Stimulated activated CD8-positive, alpha-beta memory T cell treated with anti-CD3 and anti-CD28 coated beads, Interleukin-2, amount 100 ng/mL, for 1 hour (primary cell): ENCODE results near the gene SLC25A1.

Source experiments
- DNase-seq, 2 donors: peaks; one replicate each; pipeline ENCODE4 v3.0.0-alpha.2; 2020; ENCODE audit warnings: low read depth in 2 of 2

Gene SLC25A1

DNA sequence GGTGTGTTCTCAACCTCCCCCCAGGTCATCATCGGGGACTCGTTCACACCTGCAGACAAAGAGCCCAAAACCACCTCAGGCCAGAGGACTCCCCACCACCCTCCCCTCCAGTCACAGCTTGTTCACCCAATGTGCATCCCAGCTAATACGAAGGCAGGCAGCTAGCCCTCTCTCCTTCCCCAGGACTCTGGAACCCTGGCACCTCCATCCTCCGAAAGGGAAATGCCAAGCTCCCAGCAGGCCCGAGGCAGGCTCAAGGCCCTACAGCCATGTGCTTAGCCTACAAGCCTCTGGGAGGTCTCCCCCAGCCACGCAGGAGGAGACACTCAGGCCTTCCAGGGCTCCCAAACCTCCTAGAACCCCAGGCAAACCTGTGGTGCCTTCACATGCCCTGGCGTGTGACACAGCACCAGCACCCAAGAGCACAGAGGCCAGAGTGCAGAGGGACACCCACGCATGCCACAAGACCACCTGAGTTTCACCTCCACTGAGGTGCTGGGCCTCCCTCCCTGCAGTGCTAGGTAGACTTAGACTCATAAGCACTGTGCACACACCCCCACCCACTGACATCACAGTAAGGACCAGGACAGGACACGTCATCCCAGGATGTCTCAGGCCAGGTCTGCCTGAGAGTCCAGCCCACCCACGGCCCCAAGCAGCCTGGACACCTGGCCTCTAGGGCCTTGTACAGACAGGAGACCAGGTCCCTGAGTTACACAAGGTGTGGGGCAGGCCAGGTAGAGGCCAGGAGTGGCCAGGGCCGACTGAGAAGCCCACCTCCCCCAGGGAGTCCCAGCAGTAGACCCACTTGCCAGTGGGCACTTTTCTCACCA is 40.9 kb downstream of the SLC25A1 start:
- DNase-seq = no peak

DNA sequence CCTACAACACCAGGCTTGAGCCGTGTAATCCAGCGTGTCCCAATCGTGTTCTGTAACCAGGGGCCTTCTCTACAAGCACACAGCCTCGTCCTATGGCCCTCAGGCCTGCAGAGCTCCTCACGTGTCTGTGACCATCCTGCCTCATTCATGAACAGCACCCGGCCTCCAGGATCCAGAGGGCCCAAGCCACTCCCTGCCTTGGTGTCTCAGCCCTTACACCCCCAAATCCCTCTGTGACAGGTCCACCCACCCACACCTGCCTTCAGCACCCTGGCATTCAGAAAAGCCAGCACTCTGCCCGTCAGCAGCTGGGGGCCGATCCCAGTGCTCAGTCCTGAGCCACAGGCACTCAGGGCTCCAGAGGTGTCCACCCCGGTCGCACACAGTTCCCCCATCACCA is 41.6 kb downstream of the SLC25A1 start:
- no peak for DNase-seq

DNA sequence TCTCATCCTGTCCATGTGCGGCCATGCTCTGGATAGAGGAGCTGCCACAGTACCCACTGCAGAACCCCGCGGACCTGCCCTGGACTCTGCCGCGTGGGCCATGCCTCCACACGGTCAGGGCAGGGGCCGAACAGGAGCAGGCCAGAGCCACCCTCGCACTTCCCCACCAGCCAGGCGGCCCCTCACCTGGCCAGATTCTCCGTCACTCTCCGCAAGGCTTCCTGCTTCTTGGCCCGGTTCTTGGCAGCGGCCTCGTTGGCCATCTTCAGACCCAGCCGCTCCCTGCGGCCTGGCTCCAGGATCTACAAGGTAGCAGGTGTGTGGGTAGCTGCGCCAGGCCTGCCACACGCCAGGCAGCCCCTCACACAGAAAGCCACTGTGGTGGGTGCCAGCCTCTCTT is 43.7 kb downstream of the SLC25A1 start:
- DNase-seq = no peak

DNA sequence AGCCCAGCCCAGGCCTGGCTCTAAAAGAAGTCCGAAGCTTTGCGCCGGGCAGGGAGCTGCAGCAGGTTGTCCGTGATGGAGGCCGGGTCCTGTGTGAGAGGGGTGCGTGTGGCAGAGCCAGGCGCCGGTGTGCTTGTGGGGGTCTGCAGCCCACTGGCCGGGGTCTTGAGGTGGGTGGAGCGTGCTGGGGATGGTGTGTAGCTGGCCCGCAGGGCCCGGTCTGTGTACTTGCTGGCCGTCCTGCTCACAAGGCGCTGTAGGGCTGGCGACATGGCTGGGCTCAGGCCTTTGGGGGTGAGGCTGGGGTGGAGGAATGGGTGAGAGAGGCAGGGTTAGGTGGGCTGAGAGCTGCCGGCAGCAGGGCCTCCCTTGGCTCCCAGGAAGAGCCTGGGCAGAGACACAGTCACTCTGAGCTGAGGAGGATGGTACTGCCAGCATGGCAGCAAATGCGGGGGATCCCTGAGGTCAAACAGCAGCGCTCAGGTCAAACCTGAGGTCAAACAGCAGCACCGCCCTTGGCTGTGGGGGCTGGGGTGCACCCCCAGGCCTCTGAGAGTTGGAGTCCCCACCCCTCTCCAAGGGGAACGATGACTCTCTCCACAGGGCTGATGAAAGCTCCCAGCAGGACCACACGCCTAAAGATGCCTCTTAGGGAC is 44.2 kb downstream of the SLC25A1 start:
- no peak for DNase-seq

DNA sequence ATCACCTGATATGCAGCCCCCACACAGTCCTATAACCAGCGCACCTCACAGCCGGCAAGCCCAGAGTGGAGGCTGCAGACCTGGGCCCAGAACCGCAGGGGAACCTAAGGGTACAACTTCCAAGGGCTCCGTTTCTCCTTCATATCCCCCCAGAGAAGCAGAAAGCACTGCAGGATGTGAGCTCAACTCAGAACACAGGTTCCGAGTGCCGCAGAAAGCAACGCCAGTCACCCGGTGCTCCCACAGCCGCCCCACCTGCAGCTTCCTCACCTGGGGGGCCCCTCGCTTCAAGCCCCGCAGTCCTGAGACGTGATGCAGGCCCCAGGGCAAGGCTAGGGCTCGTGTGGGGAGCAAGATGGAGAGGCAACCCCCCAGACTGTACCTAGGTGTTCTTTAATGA is 45.0 kb downstream of the SLC25A1 start:
- no peak for DNase-seq

DNA sequence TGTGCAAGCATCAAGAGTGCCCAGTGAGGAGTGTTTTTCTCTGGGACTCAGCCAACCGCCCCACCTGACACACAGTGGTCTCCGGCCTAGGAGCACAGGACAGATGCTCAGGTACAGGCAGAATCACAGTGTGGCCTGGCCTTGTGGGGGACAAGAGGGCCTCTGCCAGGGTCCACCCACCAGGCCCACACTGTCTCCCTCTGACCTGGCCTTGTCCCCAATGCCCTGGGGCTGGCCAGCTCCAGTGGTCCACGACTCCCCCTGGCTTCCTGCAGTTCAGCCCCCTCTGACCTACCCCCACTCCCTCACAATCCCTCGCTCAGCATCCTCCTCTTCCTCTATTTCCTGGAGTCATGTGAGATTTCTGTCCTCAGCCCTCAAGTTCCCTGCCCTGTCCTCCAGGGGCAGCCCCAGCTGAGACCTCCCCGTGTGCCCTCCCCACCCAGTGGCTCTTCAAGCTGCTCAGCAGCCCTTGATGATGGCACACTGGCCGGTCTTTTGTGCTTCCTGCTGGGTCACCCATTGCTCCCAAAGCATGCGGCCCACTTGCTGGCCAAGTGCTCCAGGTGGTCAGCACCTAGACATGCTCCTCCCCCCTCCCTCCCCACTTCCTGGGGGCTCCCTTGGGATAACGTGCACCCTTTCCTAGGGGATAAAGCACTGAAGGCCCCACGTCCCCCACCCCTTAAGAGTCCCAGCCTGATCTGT is 45.7 kb downstream of the SLC25A1 start:
- DNase-seq = no peak

DNA sequence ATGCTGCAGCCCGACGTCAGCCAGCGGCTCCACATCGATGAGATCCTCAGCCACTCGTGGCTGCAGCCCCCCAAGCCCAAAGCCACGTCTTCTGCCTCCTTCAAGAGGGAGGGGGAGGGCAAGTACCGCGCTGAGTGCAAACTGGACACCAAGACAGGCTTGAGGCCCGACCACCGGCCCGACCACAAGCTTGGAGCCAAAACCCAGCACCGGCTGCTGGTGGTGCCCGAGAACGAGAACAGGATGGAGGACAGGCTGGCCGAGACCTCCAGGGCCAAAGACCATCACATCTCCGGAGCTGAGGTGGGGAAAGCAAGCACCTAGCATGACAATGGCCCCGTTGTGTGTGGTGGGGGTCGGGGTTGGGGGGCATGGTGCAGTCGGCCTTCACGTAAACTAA is 46.4 kb downstream of the SLC25A1 start:
- DNase-seq = no peak

DNA sequence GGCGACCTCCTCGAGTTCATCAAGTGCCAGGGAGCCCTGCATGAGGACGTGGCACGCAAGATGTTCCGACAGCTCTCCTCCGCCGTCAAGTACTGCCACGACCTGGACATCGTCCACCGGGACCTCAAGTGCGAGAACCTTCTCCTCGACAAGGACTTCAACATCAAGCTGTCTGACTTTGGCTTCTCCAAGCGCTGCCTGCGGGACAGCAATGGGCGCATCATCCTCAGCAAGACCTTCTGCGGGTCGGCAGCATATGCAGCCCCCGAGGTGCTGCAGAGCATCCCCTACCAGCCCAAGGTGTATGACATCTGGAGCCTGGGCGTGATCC is 46.9 kb downstream of the SLC25A1 start:
- no peak for DNase-seq

DNA sequence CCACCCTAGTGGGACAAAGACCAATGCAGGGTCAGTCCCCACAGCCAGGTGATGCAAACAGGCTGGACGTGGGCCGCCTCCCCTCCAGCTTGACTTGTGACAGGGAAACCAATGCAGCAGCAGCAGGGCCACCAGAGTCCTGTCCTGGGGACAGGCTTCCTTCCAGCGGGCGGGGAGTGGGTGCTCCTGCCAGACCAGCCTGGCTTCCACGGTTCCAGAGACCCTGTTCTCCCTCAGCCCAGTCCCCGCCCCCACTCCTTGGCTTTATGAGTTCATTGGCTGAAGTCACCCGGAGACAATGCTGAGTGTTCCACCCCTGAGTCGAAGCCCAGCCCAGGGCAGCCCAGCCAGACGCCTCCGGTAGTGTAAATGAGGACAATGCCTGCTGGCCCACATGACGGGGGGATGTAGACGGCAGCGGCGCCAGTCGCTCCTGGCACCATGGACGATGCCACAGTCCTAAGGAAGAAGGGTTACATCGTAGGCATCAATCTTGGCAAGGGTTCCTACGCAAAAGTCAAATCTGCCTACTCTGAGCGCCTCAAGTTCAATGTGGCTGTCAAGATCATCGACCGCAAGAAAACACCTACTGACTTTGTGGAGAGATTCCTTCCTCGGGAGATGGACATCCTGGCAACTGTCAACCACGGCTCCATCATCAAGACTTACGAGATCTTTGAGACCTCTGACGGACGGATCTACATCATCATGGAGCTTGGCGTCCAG is 47.4 kb downstream of the SLC25A1 start, which contains the start of gene TSSK2:
TSS of gene TSSK2 (plus strand) at position 350 of the 726 bp plus-strand sequence. CDS start at position 442, 92 bp downstream.
- no peak for DNase-seq

DNA sequence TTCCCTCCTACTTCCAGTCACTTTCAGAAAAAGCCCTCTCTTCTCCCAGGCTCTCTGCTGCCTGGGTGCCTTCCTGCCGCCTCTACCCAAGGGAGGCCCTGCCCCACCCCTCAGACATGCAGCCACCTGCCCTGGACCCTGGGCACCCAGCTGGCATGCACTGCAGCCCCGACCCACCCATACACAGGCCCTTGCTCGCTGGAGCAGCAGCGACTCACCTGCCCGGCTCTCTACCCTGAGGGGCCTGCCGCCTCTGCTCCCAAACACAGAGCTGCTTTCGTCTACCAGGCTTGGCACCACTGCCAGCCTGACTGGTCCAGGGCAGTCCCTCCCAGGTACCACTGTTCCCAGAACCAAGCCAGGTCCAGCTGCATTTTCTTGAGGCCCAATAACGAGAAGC is 48.7 kb downstream of the SLC25A1 start:
- DNase-seq = no peak

DNA sequence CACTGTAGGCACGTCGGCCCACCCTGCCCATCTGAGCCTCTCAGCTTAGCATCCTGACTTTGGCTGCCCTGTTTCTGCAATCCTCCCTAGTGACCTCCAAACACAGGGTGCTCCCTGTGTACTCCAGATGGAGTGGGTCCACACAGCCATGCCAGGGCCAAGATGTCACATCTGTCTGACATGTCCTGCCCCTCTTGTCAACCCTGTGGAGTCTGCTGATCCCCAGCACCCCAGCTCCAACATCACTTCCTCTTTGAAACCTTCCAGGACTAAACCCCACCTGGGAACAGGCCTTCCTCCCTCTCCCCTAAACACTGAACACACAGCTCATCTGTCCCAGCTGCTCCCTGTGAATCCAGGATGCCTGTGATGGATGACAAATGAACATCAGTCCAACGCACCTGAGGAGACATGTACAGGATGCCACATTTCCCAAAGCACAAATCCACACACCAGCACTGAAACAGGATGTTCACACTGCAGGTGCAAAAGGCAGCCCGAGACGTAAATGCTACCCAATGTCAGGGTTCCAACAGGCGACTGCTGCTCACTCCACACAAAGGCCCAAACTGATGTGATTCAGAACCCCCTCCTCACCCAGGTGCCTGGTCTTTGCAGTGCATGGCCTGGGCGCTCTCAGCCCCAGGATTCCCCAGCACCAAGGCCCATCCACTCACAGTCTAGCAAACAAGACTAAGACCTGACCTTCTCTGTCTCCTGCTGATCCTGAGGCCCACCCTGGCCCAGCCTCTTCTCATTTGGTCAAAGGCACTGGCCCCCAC is 49.4 kb downstream of the SLC25A1 start:
- DNase-seq = no peak

DNA sequence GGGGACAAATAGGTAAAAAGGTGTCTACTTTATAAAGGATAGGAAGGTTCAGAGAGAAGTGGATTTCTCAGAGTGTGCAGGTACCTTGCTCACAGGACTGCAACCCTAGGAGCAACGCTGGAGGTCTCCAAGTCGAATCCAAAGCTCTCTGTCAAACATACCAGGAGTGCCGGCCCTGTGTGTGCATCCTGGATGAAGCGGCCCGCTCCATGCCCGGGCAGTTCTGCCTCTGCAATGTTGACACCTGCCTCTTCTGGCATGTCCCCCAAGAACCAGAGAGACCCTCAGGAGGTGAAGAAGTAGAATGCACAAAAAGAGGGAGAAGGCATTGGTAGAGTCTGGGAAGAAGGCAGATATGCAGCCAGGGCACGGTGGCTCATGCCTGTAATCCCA is 50.5 kb downstream of the SLC25A1 start:
- no peak for DNase-seq

DNA sequence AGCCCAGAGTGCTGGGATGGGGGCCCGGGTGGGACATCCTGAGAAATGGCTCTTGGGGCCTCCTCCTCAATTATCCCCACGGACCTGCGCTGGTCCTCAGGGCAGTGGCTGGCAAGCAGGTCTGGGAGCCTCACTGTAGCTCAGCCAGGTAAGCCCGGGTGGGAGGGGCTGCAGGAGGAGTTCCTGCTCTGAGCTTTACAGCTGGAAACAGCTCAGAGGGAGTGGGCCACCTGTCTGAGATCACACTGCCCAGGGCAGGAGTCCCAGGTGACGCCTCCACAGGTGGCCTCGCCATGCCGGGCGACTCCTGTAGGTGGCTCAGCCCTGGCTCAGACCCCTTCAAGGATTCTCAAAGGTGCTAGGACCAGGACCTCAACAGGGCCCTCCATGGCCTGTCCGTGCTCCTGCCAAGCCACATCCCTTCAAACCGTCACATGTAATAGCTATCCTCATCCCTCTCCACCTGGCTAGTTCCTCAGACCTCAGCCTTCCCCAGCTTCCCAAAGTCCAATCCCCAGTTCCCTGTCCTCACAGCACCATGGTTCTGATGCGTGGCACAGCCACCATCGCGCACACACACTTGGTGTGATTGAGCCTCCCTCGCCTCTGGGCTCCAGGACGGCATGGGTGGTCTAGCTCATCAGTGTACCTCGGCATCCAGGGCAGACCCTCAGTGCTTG is 51.1 kb downstream of the SLC25A1 start:
- DNase-seq = no peak

DNA sequence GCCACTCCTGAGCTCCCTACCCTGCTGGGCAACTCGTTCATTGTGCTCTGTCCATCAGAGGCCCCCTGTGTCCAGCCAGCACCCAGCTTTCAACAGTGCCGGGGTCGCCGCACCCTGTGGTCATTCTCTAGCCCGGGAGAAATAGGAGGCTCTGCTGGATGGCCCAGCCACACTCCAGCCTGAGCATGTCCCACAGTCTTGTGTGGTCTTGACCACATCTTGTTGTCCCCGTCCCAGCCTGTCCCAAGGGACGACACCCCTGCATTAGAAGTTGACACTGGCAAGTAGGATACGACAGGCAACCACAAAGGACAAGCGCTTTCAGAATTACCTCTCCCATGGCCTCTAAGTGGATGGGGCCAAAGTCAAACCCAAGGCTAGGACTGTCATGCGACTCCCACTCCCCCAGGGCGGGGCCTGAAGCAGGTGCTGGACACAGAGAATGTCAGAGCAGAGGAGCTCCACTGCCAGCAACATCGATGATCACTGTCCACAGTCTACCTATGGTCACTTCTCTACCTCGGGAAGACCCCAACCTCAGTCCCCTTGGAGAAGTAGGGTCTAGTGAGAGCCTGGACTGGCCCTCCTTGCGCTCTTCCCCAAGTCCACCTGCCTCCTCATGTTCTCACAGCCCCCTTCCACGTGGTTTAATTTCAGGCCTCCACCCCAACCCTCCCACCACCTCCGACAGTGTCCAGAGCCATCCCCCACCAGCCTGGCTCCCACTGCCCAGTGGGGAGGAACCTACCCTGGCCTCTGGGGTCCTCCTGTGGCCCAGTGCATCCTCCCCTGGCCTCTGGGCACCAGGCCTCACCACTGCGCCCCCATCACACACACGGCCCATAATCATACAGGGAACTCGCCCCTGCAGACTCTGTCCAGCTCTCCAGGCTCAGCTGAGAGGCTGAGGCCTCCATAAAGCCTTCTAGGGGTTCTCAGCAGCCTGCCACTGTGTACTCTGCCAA is 51.9 kb downstream of the SLC25A1 start:
- DNase-seq = no peak
